ENCODE data around the gene OSBPL5. TPM values are rescaled to one million over a fixed set of nuclear protein-coding genes. Genes with fewer than 3 reads are reported as not detected.
"Not testable (repeated sequence)": the region's sequence is repeated elsewhere in the genome, so short reads cannot be mapped to it uniquely, and the experiment has no call there.

Gene OSBPL5
- total RNA-seq, 2 experiments from 2014 or later: 0.63 to 2.7 TPM

GRCh38 chr11:3074912-3075589, 90.1 kb downstream of the OSBPL5 start:
- H3K79me2 ChIP-seq (ENCODE audit: insufficient read depth, low read depth, low read length): no peaks in the 10 kb centered on the region
- no peaks in the 10 kb centered on the region for H3K36me3 ChIP-seq (ENCODE audit: insufficient read depth, low read length)
- H4K20me1 ChIP-seq (ENCODE audit: insufficient read depth, low read length): no peaks in the 10 kb centered on the region
- TF ChIP-seq EZH2phosphoT487 (IDR thresholded peaks at IDR 0.05; ENCODE audit: borderline replicate concordance, low read depth, low read length): no peak
- no peak for TF ChIP-seq CTCF (conservative IDR thresholded peaks at IDR 0.05; ENCODE audit: low read length)
- no peak overlapping the region for H3K4me2 ChIP-seq (ENCODE audit: low read length)
- H2AFZ ChIP-seq (ENCODE audit: low read length): no peak overlapping the region
- H3K9me2 ChIP-seq (ENCODE audit: insufficient read depth, low read length): no peaks in the 10 kb centered on the region
- H3K4me3 ChIP-seq (ENCODE audit: low read depth, low read length, poor library complexity, severe bottlenecking): no peak overlapping the region
- no TSS peak for BruUV-seq (replicated peaks)
- no peaks in the 10 kb centered on the region for H3K4me1 ChIP-seq (ENCODE audit: insufficient read depth, low read length, poor library complexity, severe bottlenecking)
- intact Hi-C loops (cut with micrococcal nuclease; ENCODE audit: unreplicated experiment): no loop called here
- ChIA-PET POLR2A (no interaction called here), CTCF (ENCODE audit: unreplicated experiment) (no interaction called here)
- DNase-seq (ENCODE audit: low spot score): no peak
- no peaks in the 10 kb centered on the region for H3K9me3 ChIP-seq (ENCODE audit: low read length)
- H3K27ac ChIP-seq (ENCODE audit: low read depth, low read length, poor library complexity, severe bottlenecking): no peak overlapping the region

DNA sequence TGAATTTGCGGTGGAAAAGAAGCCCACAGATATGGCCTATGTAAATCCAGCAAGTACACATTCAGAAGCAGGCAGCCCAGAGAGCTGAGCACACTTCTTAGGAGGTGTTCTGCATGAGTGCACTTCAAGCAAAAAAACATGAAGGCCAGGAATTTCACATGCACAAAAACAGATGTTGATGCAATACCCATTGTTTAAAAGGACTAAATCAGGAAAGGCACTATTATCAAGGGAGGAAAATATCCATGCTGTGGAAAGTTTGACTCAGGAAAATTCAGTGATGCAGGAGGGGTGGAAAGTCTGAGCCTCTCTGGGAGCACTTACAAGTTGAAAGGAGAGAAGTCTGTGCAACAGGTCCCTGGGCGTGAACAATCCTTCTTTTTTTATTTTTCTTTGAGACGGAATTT, 92.1 kb downstream of the OSBPL5 start:
- H3K9me2 ChIP-seq (ENCODE audit: insufficient read depth, low read length): no peaks in the 10 kb centered on the region
- CTCF ChIA-PET (ENCODE audit: unreplicated experiment): no interaction called here
- H4K20me1 ChIP-seq (ENCODE audit: insufficient read depth, low read length): no peaks in the 10 kb centered on the region
- BruUV-seq (replicated peaks): no TSS peak
- POLR2A ChIA-PET: interaction anchor here (0.7 kb wide), 2 partner anchors 63 to 767 kb away, joined by 5 to 6 read pairs; no protein-coding TSS in a partner anchor
- no peaks in the 10 kb centered on the region for H3K4me1 ChIP-seq (ENCODE audit: insufficient read depth, low read length, poor library complexity, severe bottlenecking)
- intact Hi-C loops (cut with micrococcal nuclease; ENCODE audit: unreplicated experiment): no loop called here
- H3K4me3 ChIP-seq (ENCODE audit: low read depth, low read length, poor library complexity, severe bottlenecking): no peak overlapping the region
- H3K9me3 ChIP-seq (ENCODE audit: low read length): no peaks in the 10 kb centered on the region
- no peak for DNase-seq (ENCODE audit: low spot score)
- H3K36me3 ChIP-seq (ENCODE audit: insufficient read depth, low read length): no peaks in the 10 kb centered on the region
- H3K79me2 ChIP-seq (ENCODE audit: insufficient read depth, low read depth, low read length): no peaks in the 10 kb centered on the region
- TF ChIP-seq CTCF (conservative IDR thresholded peaks at IDR 0.05; ENCODE audit: low read length) (no peak), EZH2phosphoT487 (IDR thresholded peaks at IDR 0.05; ENCODE audit: borderline replicate concordance, low read depth, low read length) (no peak)
- H3K27ac ChIP-seq (ENCODE audit: low read depth, low read length, poor library complexity, severe bottlenecking): no peak overlapping the region
- H2AFZ ChIP-seq (ENCODE audit: low read length): no peak overlapping the region
- no peak overlapping the region for H3K4me2 ChIP-seq (ENCODE audit: low read length)

DNA sequence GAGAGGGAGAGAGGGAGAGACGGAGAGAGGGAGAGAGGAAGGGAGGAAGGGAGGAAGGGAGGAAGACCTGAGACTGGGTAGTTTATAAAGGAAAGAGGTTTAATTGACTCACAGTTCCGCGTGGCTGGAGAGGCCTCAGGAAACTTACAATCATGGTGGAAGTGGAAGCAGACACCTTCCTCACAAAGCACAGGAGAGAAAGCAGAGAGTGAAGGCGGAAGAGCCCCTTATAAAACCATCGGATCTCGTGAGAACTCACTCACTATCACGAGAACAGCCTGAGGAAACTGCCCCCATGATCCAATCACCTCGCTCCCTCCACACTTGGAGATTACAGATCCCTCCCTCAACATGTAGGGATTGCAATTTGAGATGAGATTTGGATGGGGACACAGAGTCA, 95.7 kb downstream of the OSBPL5 start:
- Histone ChIP-seq H2AFZ (ENCODE audit: low read length) (no peak overlapping the region), H3K36me3 (ENCODE audit: insufficient read depth, low read length) (no peaks in the 10 kb centered on the region), H3K9me3 (ENCODE audit: low read length) (no peaks in the 10 kb centered on the region), H3K79me2 (ENCODE audit: insufficient read depth, low read depth, low read length) (no peaks in the 10 kb centered on the region), H3K4me2 (ENCODE audit: low read length) (no peak overlapping the region), H3K9me2 (ENCODE audit: insufficient read depth, low read length) (no peaks in the 10 kb centered on the region), H4K20me1 (ENCODE audit: insufficient read depth, low read length) (no peaks in the 10 kb centered on the region), H3K4me3 (ENCODE audit: low read depth, low read length, poor library complexity, severe bottlenecking) (no peak overlapping the region), H3K4me1 (ENCODE audit: insufficient read depth, low read length, poor library complexity, severe bottlenecking) (no peaks in the 10 kb centered on the region), H3K27ac (ENCODE audit: low read depth, low read length, poor library complexity, severe bottlenecking) (no peak overlapping the region)
- intact Hi-C loops (cut with micrococcal nuclease; ENCODE audit: unreplicated experiment): no loop called here
- ChIA-PET CTCF (ENCODE audit: unreplicated experiment) (no interaction called here), POLR2A (no interaction called here)
- no peak for DNase-seq (ENCODE audit: low spot score)
- no peak for TF ChIP-seq EZH2phosphoT487 (IDR thresholded peaks at IDR 0.05; ENCODE audit: borderline replicate concordance, low read depth, low read length)
- TF ChIP-seq CTCF (conservative IDR thresholded peaks at IDR 0.05; ENCODE audit: low read length): no peak
- no TSS peak for BruUV-seq (replicated peaks)

DNA sequence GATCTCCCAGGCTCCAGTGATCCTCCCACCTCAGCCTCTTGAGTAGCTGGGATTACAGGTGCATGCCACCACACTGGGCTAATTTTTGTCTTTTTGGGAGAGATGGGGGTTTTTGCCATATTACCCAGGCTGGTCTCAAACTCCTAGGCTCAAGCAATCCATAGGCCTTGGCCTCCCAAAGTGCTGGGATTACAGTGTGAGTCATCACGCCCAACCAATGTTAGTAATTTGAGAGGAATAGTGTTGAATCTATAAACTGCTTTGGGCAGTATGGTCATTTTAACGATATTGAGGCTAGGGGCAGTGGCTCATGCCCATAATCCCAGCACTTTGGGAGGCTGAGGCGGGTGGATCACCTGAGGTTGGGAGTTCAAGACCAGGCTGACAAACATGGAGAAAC, 98.8 kb downstream of the OSBPL5 start:
- CTCF ChIA-PET (ENCODE audit: unreplicated experiment): not testable (repeated sequence)

More for the DNA sequence above, 98.8 kb downstream of the OSBPL5 start:
- H2AFZ ChIP-seq (ENCODE audit: low read length); intact Hi-C loops (cut with micrococcal nuclease; ENCODE audit: unreplicated experiment); H3K9me3 ChIP-seq (ENCODE audit: low read length); H3K27ac ChIP-seq (ENCODE audit: low read depth, low read length, poor library complexity, severe bottlenecking); BruUV-seq (replicated peaks); H3K4me2 ChIP-seq (ENCODE audit: low read length); H3K4me1 ChIP-seq (ENCODE audit: insufficient read depth, low read length, poor library complexity, severe bottlenecking); POLR2A ChIA-PET; DNase-seq (ENCODE audit: low spot score); H4K20me1 ChIP-seq (ENCODE audit: insufficient read depth, low read length); H3K79me2 ChIP-seq (ENCODE audit: insufficient read depth, low read depth, low read length); H3K9me2 ChIP-seq (ENCODE audit: insufficient read depth, low read length); H3K36me3 ChIP-seq (ENCODE audit: insufficient read depth, low read length); H3K4me3 ChIP-seq (ENCODE audit: low read depth, low read length, poor library complexity, severe bottlenecking): not testable (repeated sequence)

Measured in OCI-LY7 (cell line).